GM23338 (cell line): Measurements from ENCODE around the gene AP1S3. TPM values are rescaled to one million over a fixed set of nuclear protein-coding genes. Genes with fewer than 3 reads are reported as not detected.

Experiments used
- ATAC-seq: fragments of 200-7000 bp; cut with Tn5 transposase; 3 replicates; pipeline ENCODE4 v1.9.1; 2020
- DNase-seq: peaks from one replicate; pipeline ENCODE4 v3.0.0-alpha.2; 2015; ENCODE audit warnings: low spot score
- H2AFZ ChIP-seq: fragments of 200-600 bp; sonication (generic); 2 replicates; pipeline ENCODE4 v1.8.0; 2016; ENCODE audit warnings: antibody characterized with exemption, mild to moderate bottlenecking, moderate library complexity
- H3F3A ChIP-seq: fragments of 200-600 bp; sonication (generic); replicated peaks from 2 replicates; pipeline ENCODE4 v1.8.0; 2017; ENCODE audit warnings: antibody characterized with exemption, mixed run types, low read depth
- H3K27ac ChIP-seq: fragments of 200-600 bp; sonication (generic); 2 replicates; pipeline ENCODE4 v1.6.1; 2016; ENCODE audit warnings: low read depth
- H3K27me3 ChIP-seq: fragments of 200-600 bp; sonication (generic); 2 replicates; pipeline ENCODE4 v1.8.0; 2016; ENCODE audit warnings: mild to moderate bottlenecking, mixed run types, moderate library complexity; ENCODE audit not compliant: insufficient read depth
- H3K36me3 ChIP-seq: fragments of 200-600 bp; sonication (generic); 2 replicates; pipeline ENCODE4 v1.8.0; 2016; ENCODE audit warnings: mild to moderate bottlenecking; ENCODE audit not compliant: insufficient read depth
- H3K4me1 ChIP-seq: fragments of 200-600 bp; sonication (generic); 2 replicates; pipeline ENCODE4 v1.8.0; 2016; ENCODE audit warnings: mild to moderate bottlenecking, moderate library complexity; ENCODE audit not compliant: insufficient read depth
- H3K4me2 ChIP-seq: fragments of 200-600 bp; sonication (generic); 2 replicates; pipeline ENCODE4 v1.7.1; 2017; ENCODE audit warnings: mixed run types
- H3K4me3 ChIP-seq: fragments of 200-600 bp; sonication (generic); 2 replicates; pipeline ENCODE4 v1.6.1; 2016; ENCODE audit warnings: mixed run types
- H3K79me2 ChIP-seq: fragments of 200-600 bp; sonication (generic); replicated peaks from 2 replicates; pipeline ENCODE4 v1.8.0; 2017; ENCODE audit warnings: mild to moderate bottlenecking; ENCODE audit not compliant: insufficient read depth
- H3K9me2 ChIP-seq: fragments of 200-600 bp; sonication (generic); 2 replicates; pipeline ENCODE4 v1.8.0; 2017; ENCODE audit not compliant: insufficient read depth
- H4K20me1 ChIP-seq: fragments of 200-600 bp; sonication (generic); replicated peaks from 2 replicates; pipeline ENCODE4 v1.8.0; 2017; ENCODE audit warnings: mild to moderate bottlenecking; ENCODE audit not compliant: insufficient read depth
- H3K27ac Mint-ChIP-seq: 2 replicates; pipeline ENCODE4 v1.8.0; 2020; ENCODE audit warnings: inconsistent platforms, mild to moderate bottlenecking, moderate library complexity, mixed read lengths
- H3K27me3 Mint-ChIP-seq: 3 replicates; pipeline ENCODE4 v1.8.0; 2022; ENCODE audit warnings: low read depth, mild to moderate bottlenecking, moderate library complexity, mixed read lengths, inconsistent platforms; ENCODE audit not compliant: insufficient read depth, poor library complexity
- H3K36me3 Mint-ChIP-seq: 3 replicates; pipeline ENCODE4 v1.8.0; 2021; ENCODE audit warnings: low read depth, mild to moderate bottlenecking, inconsistent platforms, moderate library complexity, mixed read lengths
- H3K4me1 Mint-ChIP-seq: 3 replicates; pipeline ENCODE4 v1.8.0; 2020; ENCODE audit warnings: mild to moderate bottlenecking, inconsistent platforms, mixed read lengths
- H3K4me3 Mint-ChIP-seq: 3 replicates; pipeline ENCODE4 v1.8.0; 2021; ENCODE audit warnings: moderate library complexity, mild to moderate bottlenecking, inconsistent platforms, mixed read lengths
- H3K9me3 Mint-ChIP-seq: 3 replicates; pipeline ENCODE4 v1.8.0; 2020; ENCODE audit warnings: moderate library complexity, mild to moderate bottlenecking, inconsistent platforms, mixed read lengths
- CREB1 ChIP-seq: fragments of 250-450 bp; sonication (Bioruptor Pico); IDR thresholded peaks from 2 replicates; pipeline ENCODE4 v1.5.0; 2020; ENCODE audit warnings: low read depth, mild to moderate bottlenecking, moderate library complexity
- CTCF ChIP-seq, 2 experiments: fragments of 200-600 bp in 1 of 2; sonication (generic) in 1 of 2; conservative IDR thresholded peaks; 2 replicates each; pipeline versions ENCODE4 v1.5.1 to v1.6.1; 2016 to 2017; ENCODE audit warnings: antibody characterized with exemption in 2 of 2, low read depth in 2 of 2, mild to moderate bottlenecking in 2 of 2, moderate library complexity in 1 of 2
- ETS1 ChIP-seq: IDR thresholded peaks from 2 replicates; pipeline ENCODE4 v1.6.1; 2016; ENCODE audit warnings: antibody characterized with exemption
- EZH2 ChIP-seq: fragments of 200-600 bp; sonication (generic); IDR thresholded peaks from one replicate; pipeline ENCODE4 v1.8.0; 2017; ENCODE audit warnings: antibody characterized with exemption, mild to moderate bottlenecking, low read depth; ENCODE audit not compliant: unreplicated experiment
- EZH2phosphoT487 ChIP-seq: fragments of 200-600 bp; sonication (generic); IDR thresholded peaks from one replicate; pipeline ENCODE4 v1.8.1; 2018; ENCODE audit warnings: antibody characterized with exemption; ENCODE audit not compliant: unreplicated experiment
- JUNB ChIP-seq: IDR thresholded peaks from one replicate; pipeline ENCODE4 v1.6.1; 2016; ENCODE audit warnings: antibody characterized with exemption; ENCODE audit not compliant: unreplicated experiment
- NANOG ChIP-seq: IDR thresholded peaks from 2 replicates; pipeline ENCODE4 v1.6.1; 2016; ENCODE audit warnings: antibody characterized with exemption, borderline replicate concordance
- POLR2AphosphoS5 ChIP-seq: IDR thresholded peaks from 2 replicates; pipeline ENCODE4 v1.6.1; 2016; ENCODE audit warnings: antibody characterized with exemption, low read depth
- REST ChIP-seq: IDR thresholded peaks from one replicate; pipeline ENCODE4 v1.6.1; 2018; ENCODE audit warnings: antibody characterized with exemption; ENCODE audit not compliant: unreplicated experiment
- STAT1 ChIP-seq: IDR thresholded peaks from one replicate; pipeline ENCODE4 v1.6.1; 2016; ENCODE audit warnings: antibody characterized with exemption; ENCODE audit not compliant: unreplicated experiment
- ZNF114 ChIP-seq: fragments of 250-450 bp; sonication (Bioruptor Pico); IDR thresholded peaks from 2 replicates; pipeline ENCODE4 v1.5.0; 2020; ENCODE audit warnings: mild to moderate bottlenecking, moderate library complexity
- ZNF331 ChIP-seq: fragments of 250-450 bp; sonication (Bioruptor Pico); IDR thresholded peaks from 2 replicates; pipeline ENCODE4 v1.5.0; 2020; ENCODE audit warnings: low read depth, mild to moderate bottlenecking, moderate library complexity
- ZNF462 ChIP-seq: fragments of 250-450 bp; sonication (Bioruptor Pico); IDR thresholded peaks from 2 replicates; pipeline ENCODE4 v1.5.0; 2020; ENCODE audit warnings: mild to moderate bottlenecking, moderate library complexity
- polyA plus RNA-seq: library from polyadenylated mRNA; unstranded; fragments of >200 nt; fragmentation: Nextera tagmentation; extraction: Ambion mirVana; gene quantifications from 2 replicates; pipeline ENCODE4 v1.2.1, GENCODE V29; 2016
- total RNA-seq: library from RNA; depleted of rRNA; stranded (reverse); fragments of >200 nt; shearing (Covaris generic); gene quantifications from 2 replicates; pipeline ENCODE4 v1.2.3, GENCODE V29; 2014

AP1S3 gene
- total and polyA plus RNA-seq, 2 experiments from 2014 or later, result 8.8 to 25.5 TPM

GRCh38 chr2:223835701-223836532 lies 1.5 kb downstream of the AP1S3 start:
- Mint-ChIP-seq H3K4me1 (peaks cover 47% of the 10 kb centered on the region), H3K9me3 (no peaks in the 10 kb centered on the region), H3K4me3 (peak overlapping the region; percentile 91), H3K36me3 (no peaks in the 10 kb centered on the region), H3K27ac (no peak overlapping the region), H3K27me3 (peaks cover 13% of the 10 kb centered on the region)
- Histone ChIP-seq H3F3A (peaks cover 7% of the 10 kb centered on the region; the same call in 1 of the 2 replicates), H3K27ac (no peak overlapping the region), H3K9me2 (no peaks in the 10 kb centered on the region), H3K4me2 (peak overlapping the region; percentile 90), H3K4me3 (peak overlapping the region; percentile 84), H3K27me3 (no peaks in the 10 kb centered on the region), H4K20me1 (no peaks in the 10 kb centered on the region), H3K36me3 (no peaks in the 10 kb centered on the region), H2AFZ (no peak overlapping the region), H3K79me2 (peaks cover 41% of the 10 kb centered on the region), H3K4me1 (peaks cover 36% of the 10 kb centered on the region)
- TF ChIP-seq NANOG, result no peak
- TF ChIP-seq REST, result no peak
- TF ChIP-seq ZNF331, result no peak
- no peak for TF ChIP-seq ZNF462
- TF ChIP-seq CREB1 (CRISPR knock-in tag), result no peak
- no peak for TF ChIP-seq EZH2
- TF ChIP-seq ETS1, result no peak
- no peak for TF ChIP-seq POLR2AphosphoS5
- no peak for TF ChIP-seq ZNF114
- TF ChIP-seq STAT1, result no peak
- no peak for TF ChIP-seq CTCF (conservative IDR thresholded peaks at IDR 0.05; ENCODE audit: low read depth in 2 of 2)
- TF ChIP-seq EZH2phosphoT487, result no peak
- no peak for TF ChIP-seq JUNB
- no peak for ATAC-seq
- peak; percentile 24 for DNase-seq
